Ectodermal cell (in vitro differentiated cells): ENCODE results near the gene CCNJL.
A peak's percentile ranks its signal among the peaks of the same experiment; 100 is the strongest.

Source experiments
- H3K27ac ChIP-seq: 2 replicates; pipeline ENCODE4 v1.7.0; 2013; ENCODE audit warnings: mild to moderate bottlenecking, low read depth, low read length; ENCODE audit not compliant: insufficient read depth, poor library complexity, severe bottlenecking
- H3K27me3 ChIP-seq: 2 replicates; pipeline ENCODE4 v1.7.0; 2013; ENCODE audit warnings: mild to moderate bottlenecking, low read length; ENCODE audit not compliant: insufficient read depth, control insufficient read depth, poor library complexity, severe bottlenecking
- H3K36me3 ChIP-seq: one replicate; pipeline ENCODE4 v1.7.0; 2013; ENCODE audit warnings: low read length; ENCODE audit not compliant: control insufficient read depth, insufficient read depth
- H3K4me1 ChIP-seq: one replicate; pipeline ENCODE4 v1.7.0; 2013; ENCODE audit warnings: low read length; ENCODE audit not compliant: control insufficient read depth, insufficient read depth
- H3K4me3 ChIP-seq: 2 replicates; pipeline ENCODE4 v1.7.0; 2013; ENCODE audit warnings: low read depth, low read length, control low read depth; ENCODE audit not compliant: insufficient read depth
- H3K9me3 ChIP-seq: 2 replicates; pipeline ENCODE4 v1.7.0; 2013; ENCODE audit warnings: mild to moderate bottlenecking, low read length, moderate library complexity; ENCODE audit not compliant: control insufficient read depth
- WGBS, 2 experiments: methylation state at CpG; one replicate each; pipeline ENCODE4 v1.1.7; 2013; ENCODE audit warnings: missing lambda C conversion rate in 2 of 2; 5-methylcytosine and 5-hydroxymethylcytosine counted together

The CCNJL gene

DNA sequence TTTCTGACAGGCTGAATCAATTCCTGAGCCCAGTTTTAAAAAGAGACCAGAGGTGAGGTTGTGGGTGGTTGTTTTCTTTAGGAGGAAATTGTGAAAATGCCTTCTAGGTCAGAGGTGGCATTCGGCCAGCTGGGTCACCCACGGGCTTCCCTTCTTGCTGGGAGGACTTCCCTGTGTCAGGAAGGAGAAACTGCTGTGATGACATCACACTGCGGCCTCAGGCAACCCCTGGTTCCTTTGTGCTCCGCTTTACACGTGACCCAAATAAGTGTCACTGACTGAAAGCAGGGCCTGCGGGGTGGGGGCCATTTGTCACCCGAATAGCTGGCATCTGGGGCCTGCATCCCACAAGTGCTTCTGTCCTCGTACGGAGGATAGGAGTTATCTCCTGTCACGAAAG, 43.3 kb downstream of the CCNJL start:
- 74 to 83% methylated on average over 10 of the region's 10 CpGs for WGBS, 2 experiments
- H3K9me3 ChIP-seq = no peaks in the 10 kb centered on the region
- no peak overlapping the region for H3K4me3 ChIP-seq
- H3K27me3 ChIP-seq = no peaks in the 10 kb centered on the region
- H3K36me3 ChIP-seq = no peaks in the 10 kb centered on the region
- peaks cover 42% of the 10 kb centered on the region for H3K4me1 ChIP-seq
- H3K27ac ChIP-seq = no peak overlapping the region

DNA sequence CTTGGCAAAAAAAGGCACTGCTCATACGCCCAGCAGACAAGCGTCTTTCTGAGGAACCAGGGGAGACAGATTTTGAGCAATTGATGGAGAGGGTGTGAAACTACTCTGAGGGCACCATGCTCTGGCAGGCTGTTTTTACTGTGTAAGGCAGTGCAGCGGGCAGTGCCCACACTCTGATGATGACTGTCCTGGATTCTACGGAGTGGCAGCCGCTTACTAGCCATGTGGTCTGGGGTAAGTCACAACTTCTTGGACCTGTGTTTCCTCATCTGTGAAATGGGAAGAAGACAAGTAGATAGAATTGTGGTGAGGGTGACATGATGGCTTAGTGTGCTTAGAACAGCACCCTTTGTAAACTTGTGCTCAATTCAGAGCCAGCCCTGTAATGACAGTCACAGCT, 44.2 kb downstream of the CCNJL start:
- H3K4me3 ChIP-seq = no peak overlapping the region
- WGBS, 2 experiments = 97% methylated on average over 5 of the region's 5 CpGs
- no peaks in the 10 kb centered on the region for H3K9me3 ChIP-seq
- no peaks in the 10 kb centered on the region for H3K36me3 ChIP-seq
- peaks cover 45% of the 10 kb centered on the region for H3K4me1 ChIP-seq
- H3K27me3 ChIP-seq = no peaks in the 10 kb centered on the region
- H3K27ac ChIP-seq = no peak overlapping the region

DNA sequence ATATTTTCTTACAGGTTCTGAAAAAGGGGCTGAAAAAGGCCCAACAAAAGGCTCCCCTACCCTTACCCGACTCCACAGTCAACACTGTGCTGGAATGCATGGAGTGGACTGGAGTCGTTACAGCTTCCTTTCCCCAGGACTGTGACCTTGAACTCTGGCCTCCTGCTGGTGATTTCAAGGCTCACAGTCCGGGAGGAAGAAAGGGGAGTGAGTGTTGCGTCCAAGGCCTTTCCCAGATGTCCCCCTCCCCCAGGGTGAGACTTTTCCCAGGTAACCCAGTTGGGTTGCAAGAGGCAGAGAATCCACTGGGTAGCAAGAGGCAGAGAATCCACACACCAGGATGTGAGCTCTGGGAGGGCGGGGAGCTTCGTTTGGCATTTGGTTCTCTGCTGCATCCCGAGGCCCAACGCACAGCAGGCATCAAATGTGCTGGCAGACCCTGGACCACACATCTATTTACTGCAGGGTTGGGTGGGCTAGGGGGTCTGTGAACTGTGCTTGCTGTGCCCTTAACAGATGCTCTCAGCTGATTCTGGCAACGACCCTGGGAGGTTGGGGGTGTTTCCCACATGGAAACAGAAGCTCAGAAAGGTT, 45.5 kb downstream of the CCNJL start:
- 28% methylated on average over 9 of the region's 9 CpGs for WGBS, 2 experiments
- no peaks in the 10 kb centered on the region for H3K27me3 ChIP-seq
- H3K36me3 ChIP-seq = no peaks in the 10 kb centered on the region
- no peak overlapping the region for H3K27ac ChIP-seq
- H3K9me3 ChIP-seq = no peaks in the 10 kb centered on the region
- peaks cover 47% of the 10 kb centered on the region for H3K4me1 ChIP-seq
- no peak overlapping the region for H3K4me3 ChIP-seq

DNA sequence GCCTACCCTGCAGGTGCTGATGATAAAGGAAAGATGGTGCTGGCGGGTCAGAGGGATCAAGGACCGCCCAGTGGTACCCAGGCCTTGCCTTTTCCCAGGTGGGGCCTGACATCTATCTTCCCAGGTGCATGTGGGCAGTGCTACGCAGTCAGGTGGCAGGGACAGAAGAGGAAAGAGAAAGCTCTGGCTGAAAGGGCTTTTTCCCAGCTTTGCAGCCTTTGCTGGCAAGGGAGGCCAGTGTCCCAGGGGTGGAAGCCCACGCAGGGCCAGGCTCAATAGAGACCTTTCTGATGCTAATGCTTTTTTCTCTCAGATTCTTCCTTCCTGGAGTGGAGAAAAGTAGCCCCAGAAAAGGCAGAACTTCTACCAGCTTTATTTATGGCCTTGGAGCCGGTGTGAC, 46.3 kb downstream of the CCNJL start:
- H3K27ac ChIP-seq = no peak overlapping the region
- no peak overlapping the region for H3K4me3 ChIP-seq
- H3K9me3 ChIP-seq = no peaks in the 10 kb centered on the region
- 27 to 33% methylated on average over 5 of the region's 5 CpGs for WGBS, 2 experiments
- no peaks in the 10 kb centered on the region for H3K27me3 ChIP-seq
- peaks cover 47% of the 10 kb centered on the region for H3K4me1 ChIP-seq
- H3K36me3 ChIP-seq = no peaks in the 10 kb centered on the region

DNA sequence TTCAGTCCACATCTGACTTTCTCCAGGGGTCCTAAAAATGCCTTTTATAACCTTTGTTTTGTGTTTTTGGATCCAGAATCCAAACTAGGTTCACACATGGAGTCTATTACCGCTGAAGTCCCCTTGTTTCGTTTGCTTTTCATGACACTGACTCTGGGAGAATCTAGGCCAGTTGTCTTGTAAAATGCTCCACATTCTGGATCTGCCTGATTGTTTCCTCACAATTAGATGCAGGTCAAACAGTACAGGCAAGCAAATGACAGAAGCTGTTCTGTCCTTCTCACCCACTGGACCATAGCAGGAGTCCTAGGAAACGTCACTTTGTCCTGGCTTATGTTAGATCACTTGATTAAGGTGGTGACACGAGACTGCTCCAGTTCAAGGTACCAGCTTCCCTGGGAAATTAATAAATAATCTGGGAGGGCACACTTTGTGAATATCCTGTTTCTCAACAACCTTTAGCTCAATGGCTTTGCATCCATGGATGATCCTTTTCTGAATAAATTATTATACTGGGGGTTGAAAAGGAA, 49.0 kb downstream of the CCNJL start:
- Histone ChIP-seq H3K4me1 (peaks cover 54% of the 10 kb centered on the region), H3K4me3 (no peak overlapping the region), H3K9me3 (no peaks in the 10 kb centered on the region), H3K27me3 (no peaks in the 10 kb centered on the region), H3K27ac (no peak overlapping the region), H3K36me3 (no peaks in the 10 kb centered on the region)
- 90 to 93% methylated on average over 4 of the region's 4 CpGs for WGBS, 2 experiments

DNA sequence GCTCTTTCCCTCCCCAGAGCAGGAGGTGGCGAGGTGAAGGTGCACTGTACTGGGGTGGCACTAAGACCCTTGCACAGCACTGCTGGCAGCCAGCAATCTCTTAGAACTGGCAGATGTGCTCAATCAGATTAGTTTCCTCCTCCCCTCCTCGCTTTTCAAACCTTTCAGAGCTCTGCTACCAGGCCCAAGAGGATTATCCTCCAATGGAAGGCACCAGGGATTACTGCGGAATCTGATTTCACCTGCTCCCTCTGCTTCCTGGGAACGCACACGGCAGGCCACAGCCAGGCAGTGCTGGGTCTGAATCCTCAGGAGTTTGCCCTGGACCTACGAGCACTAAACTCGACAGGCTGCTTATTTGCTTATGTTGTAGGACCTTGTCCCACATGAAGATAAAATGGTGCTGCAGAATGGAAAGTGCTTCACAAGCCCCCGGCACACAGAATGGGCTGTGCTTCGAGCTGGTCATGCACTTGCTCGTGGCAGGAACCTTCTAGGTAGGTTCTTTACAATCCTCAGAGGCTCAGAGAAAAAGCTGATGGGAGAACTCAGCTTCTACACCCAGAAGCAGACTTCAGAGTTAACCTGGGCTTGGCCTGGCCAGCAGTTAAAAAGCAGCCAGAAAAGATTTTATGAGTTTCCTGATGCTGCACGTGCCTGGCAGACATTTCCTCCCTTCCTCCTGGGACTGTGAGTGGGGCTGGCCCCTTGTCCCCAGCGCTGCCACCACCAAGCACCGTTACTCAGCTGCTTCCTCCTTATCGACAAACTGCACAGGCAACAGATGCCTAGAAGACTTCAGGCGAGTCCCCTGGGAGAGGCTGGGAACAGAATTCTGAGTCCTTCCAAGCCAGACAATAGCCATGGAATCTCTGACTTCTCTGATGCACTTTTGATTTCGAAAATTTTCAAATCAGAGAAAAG, 50.0 kb downstream of the CCNJL start:
- H3K9me3 ChIP-seq = no peaks in the 10 kb centered on the region
- 60 to 65% methylated on average over 16 of the region's 16 CpGs for WGBS, 2 experiments
- H3K27ac ChIP-seq = peak overlapping the region; percentile 37
- H3K36me3 ChIP-seq = no peaks in the 10 kb centered on the region
- H3K27me3 ChIP-seq = no peaks in the 10 kb centered on the region
- H3K4me1 ChIP-seq = peaks cover 54% of the 10 kb centered on the region
- H3K4me3 ChIP-seq = no peak overlapping the region

DNA sequence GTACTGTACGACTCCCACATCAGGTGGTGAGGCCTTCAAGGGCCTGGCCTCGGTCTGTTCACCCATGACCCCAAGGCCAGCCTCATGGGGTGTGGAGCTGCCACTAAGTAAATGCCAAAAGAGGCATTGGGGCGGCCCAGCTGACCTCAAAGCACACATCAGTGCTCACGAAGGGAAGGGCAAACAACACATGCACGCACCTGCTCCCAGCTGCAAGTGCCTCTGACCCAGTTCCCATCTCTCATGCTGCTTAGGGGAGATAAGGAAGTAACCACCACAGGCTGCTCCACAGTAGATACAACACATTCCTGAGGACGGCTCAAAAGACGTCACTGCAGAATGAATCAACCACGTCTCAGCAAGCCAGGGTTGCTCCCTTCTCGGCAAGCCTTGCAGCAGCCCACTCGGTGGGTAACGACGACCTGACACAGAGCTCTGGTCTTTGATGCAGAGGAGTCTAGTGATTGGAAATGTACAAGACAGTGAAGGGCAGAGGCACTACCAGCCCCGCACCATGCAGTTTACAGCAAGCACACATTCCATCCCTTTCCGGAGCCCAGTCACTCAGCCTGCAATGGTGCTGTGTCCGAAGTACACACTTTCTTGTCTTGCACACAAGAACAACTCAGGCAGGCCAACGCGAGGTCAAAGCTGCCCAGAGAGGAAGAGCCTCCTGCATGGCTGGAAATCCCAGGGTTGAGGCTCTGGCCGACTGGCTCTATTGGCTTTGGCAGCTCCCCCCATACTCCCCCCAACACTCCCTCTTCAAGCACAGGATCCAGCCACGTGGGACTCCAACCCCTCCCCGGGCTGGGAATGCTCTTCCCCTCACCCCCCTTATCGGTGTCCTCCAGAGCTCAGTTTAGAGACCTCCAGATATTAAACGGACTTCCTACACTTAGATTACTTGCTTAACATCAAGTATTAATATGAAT, 51.2 kb downstream of the CCNJL start:
- no peaks in the 10 kb centered on the region for H3K27me3 ChIP-seq
- no peak overlapping the region for H3K4me3 ChIP-seq
- H3K27ac ChIP-seq = peak overlapping the region; percentile 19
- H3K4me1 ChIP-seq = peaks cover 43% of the 10 kb centered on the region
- 72 to 73% methylated on average over 22 of the region's 22 CpGs for WGBS, 2 experiments
- H3K9me3 ChIP-seq = no peaks in the 10 kb centered on the region
- H3K36me3 ChIP-seq = peaks cover 2% of the 10 kb centered on the region

DNA sequence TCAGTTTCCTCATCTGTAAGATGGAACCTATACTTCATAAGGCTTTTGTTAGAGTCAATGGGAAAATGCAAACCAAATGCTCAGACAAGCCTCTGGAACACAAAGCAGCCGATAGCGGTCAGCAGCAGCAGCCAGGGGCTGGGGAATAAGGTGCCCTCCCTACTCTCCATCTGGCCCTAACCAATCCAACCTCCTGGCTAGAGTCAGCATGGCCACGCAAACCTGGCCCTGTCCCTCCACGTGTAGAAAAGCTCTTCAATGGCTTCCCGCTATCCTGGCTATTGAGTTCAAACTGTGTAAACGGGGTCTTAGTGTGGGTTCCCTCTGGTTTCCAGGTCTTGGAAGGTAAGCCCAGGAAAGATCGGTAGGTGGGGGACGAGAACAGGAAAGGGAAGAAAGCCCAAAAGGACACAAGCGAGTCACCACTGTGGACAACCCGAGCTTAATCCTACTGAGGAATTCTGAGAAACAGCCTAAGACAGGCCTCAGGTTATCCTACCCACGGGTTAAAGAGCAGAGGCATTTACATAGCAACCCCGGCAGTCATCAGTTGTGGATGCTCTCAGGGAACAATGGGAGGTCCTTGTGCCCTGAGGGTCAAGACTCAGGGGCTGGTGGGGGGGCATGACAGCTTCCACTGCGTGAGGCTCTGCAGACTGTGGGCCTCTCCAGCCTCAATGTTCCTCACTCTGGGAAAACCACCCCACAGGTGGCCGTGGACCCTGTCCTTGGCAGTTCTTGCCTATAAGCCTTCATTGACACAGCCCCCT, 52.2 kb downstream of the CCNJL start:
- 72 to 74% methylated on average over 14 of the region's 14 CpGs for WGBS, 2 experiments
- Histone ChIP-seq H3K27me3 (no peaks in the 10 kb centered on the region), H3K36me3 (peaks cover 4% of the 10 kb centered on the region), H3K27ac (peak overlapping the region; percentile 19), H3K9me3 (no peaks in the 10 kb centered on the region), H3K4me3 (no peak overlapping the region), H3K4me1 (peaks cover 37% of the 10 kb centered on the region)

DNA sequence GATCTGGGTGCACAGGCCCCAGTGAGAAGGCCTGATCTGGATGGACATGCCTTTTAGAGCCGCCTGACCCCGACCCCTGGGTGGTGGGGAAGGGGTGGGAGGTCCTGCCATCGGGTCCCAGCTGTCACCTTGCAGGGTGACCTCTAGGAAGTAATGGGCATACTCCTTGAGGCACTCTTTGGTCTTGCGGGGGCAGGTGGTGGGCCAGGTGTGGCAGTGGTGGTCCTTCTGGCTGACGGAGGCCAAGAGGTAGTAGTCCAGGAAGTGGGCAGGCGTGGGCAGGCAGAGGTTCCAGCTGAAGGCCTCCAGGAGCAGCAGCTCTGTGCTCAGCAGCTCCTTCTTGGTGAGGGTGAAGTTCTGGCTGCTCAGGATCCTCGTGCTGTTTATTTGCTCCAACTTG, 53.0 kb downstream of the CCNJL start:
- no peaks in the 10 kb centered on the region for H3K9me3 ChIP-seq
- H3K4me1 ChIP-seq = peaks cover 37% of the 10 kb centered on the region
- 95% methylated on average over 7 of the region's 7 CpGs for WGBS, 2 experiments
- H3K27ac ChIP-seq = no peak overlapping the region
- H3K36me3 ChIP-seq = peaks cover 8% of the 10 kb centered on the region
- no peaks in the 10 kb centered on the region for H3K27me3 ChIP-seq
- H3K4me3 ChIP-seq = no peak overlapping the region
